ENCODE data around the gene SLC9A8.

- TF ChIP-seq CTCF (IDR thresholded peaks at IDR 0.05; ENCODE audit: insufficient read depth, low read length) (no peak), POLR2AphosphoS5 (IDR thresholded peaks at IDR 0.05; ENCODE audit: low read depth) (no peak), REST (IDR thresholded peaks at IDR 0.05; ENCODE audit: insufficient replicate concordance, low read depth) (no peak)
These were observed 74.9 kb downstream of the SLC9A8 start for GRCh38 chr20:49887251-49888211.

All from HL-60 (cell line).